Measurements from ENCODE around the gene CABCOCO1.
"Not testable (repeated sequence)": the region's sequence is repeated elsewhere in the genome, so short reads cannot be mapped to it uniquely, and the experiment has no call there.

The CABCOCO1 gene

DNA sequence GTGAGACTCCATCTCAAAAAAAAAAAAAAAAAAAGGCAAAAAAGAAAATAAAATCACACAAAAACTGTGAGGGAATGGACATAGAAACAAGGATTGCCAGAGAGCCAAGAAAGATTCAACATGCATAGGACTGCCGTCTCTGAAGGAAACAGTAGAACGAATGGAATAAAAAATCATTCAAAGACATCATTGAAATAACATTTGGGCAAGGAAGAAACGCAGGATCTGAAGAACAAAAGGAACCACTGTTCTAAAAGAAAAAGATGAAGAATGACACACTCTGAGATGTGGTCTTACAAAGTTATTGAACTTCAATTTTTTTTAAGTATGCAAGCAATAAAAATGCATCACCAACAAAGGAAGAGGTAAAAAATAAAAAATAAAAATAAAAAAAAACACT, 57.2 kb downstream of the CABCOCO1 start:
- no peak overlapping the region for H3K9ac ChIP-seq (ENCODE audit: low read depth, low read length)
- H3K36me3 ChIP-seq (ENCODE audit: insufficient read depth, low read length): no peaks in the 10 kb centered on the region
- H3K9me3 ChIP-seq (replicated peaks; ENCODE audit: low read length): no peaks in the 10 kb centered on the region
- H3K27me3 ChIP-seq (ENCODE audit: control insufficient read depth, insufficient read depth, low read length): no peaks in the 10 kb centered on the region
- no peak overlapping the region for H3K4me2 ChIP-seq (ENCODE audit: low read length)
- no peaks in the 10 kb centered on the region for H3K4me1 ChIP-seq (ENCODE audit: control insufficient read depth, insufficient read depth, low read length)
- no peak overlapping the region for H3K4me3 ChIP-seq (ENCODE audit: low read length)

DNA sequence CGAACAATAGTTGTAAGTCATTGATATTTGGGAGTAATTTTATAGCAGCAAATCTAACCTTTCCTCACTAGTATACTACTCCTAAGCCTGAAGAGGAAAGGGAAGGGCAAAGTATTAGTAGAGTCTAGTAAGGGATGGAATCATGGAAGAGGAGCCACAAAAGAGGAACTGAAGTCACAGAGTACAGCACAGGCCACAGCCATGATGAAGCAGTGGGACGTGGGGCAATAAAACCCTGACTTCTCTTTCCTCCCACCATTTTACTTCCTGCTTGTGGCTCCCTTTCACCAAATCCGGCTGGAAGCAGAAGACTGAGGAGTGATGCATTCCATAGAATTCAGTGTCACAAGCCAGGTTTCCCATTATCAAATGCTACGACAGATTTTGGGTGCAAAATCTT, 58.7 kb downstream of the CABCOCO1 start:
- H3K4me1 ChIP-seq (ENCODE audit: control insufficient read depth, insufficient read depth, low read length): no peaks in the 10 kb centered on the region
- H3K4me2 ChIP-seq (ENCODE audit: low read length): no peak overlapping the region
- no peak overlapping the region for H3K4me3 ChIP-seq (ENCODE audit: low read length)
- no peak overlapping the region for H3K9ac ChIP-seq (ENCODE audit: low read depth, low read length)
- no peaks in the 10 kb centered on the region for H3K9me3 ChIP-seq (replicated peaks; ENCODE audit: low read length)
- no peaks in the 10 kb centered on the region for H3K27me3 ChIP-seq (ENCODE audit: control insufficient read depth, insufficient read depth, low read length)
- H3K36me3 ChIP-seq (ENCODE audit: insufficient read depth, low read length): no peaks in the 10 kb centered on the region

DNA sequence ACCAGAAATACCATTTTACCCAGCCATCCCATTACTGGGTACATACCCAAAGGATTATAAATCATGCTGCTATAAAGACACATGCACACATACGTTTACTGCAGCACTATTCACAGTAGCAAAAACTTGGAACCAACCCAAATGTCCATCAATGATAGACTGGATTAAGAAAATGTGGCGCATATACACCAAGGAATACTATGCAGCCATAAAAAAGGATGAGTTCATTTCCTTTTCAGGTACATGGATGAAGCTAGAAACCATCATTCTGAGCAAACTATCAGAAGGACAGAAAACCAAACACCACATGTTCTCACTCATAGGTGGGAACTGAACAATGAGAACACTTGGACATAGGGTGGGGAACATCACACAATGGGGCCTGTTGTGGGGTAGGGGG, 62.5 kb downstream of the CABCOCO1 start:
- not testable (repeated sequence) for H3K9me3 ChIP-seq (replicated peaks; ENCODE audit: low read length); H3K36me3 ChIP-seq (ENCODE audit: insufficient read depth, low read length); H3K27me3 ChIP-seq (ENCODE audit: control insufficient read depth, insufficient read depth, low read length); H3K4me1 ChIP-seq (ENCODE audit: control insufficient read depth, insufficient read depth, low read length); H3K4me2 ChIP-seq (ENCODE audit: low read length); H3K4me3 ChIP-seq (ENCODE audit: low read length); H3K9ac ChIP-seq (ENCODE audit: low read depth, low read length)

DNA sequence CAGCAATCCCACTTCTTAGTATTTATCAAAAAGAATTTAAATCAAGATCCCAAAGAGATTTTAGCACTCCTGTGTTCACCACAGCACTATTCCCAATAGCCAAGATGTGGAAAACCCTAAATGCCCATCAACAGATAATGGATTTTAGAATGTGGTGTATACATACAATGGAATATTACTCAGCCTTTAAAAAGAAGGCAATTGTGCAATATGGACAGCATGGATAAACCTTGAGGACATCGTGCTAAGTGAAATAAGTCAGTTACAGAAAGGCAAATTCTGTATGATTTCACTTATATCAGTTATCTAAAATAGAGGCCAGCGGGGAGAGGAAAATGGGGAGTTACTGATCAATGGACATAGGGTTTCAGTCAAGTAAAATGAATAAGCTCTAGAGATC, 66.9 kb downstream of the CABCOCO1 start:
- H3K4me1 ChIP-seq (ENCODE audit: control insufficient read depth, insufficient read depth, low read length): no peaks in the 10 kb centered on the region
- no peak overlapping the region for H3K4me3 ChIP-seq (ENCODE audit: low read length)

DNA sequence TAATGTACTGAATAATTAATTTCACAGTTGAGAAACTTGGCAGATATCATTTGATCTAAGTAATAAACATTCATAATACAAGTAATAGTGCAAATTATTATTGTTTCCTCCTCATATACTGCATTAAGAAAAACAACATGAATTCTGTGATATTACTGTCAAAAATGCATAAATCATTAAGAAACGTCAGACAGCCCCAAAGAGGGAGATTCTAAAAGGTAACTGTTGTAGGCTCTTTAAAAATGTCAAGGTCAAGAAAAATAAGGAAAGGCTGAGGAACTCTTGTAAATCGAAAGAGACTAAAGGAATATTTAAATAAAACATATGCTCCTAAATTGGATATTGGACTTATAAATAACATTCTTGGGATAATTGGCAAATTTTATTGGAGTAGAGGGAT, 67.9 kb downstream of the CABCOCO1 start:
- Histone ChIP-seq H3K4me2 (ENCODE audit: low read length) (no peak overlapping the region), H3K9ac (ENCODE audit: low read depth, low read length) (no peak overlapping the region), H3K27me3 (ENCODE audit: control insufficient read depth, insufficient read depth, low read length) (no peaks in the 10 kb centered on the region), H3K4me3 (ENCODE audit: low read length) (no peak overlapping the region), H3K36me3 (ENCODE audit: insufficient read depth, low read length) (no peaks in the 10 kb centered on the region), H3K9me3 (replicated peaks; ENCODE audit: low read length) (no peaks in the 10 kb centered on the region), H3K4me1 (ENCODE audit: control insufficient read depth, insufficient read depth, low read length) (no peaks in the 10 kb centered on the region)

More for the DNA sequence above, 66.9 kb downstream of the CABCOCO1 start:
- Histone ChIP-seq H3K36me3 (ENCODE audit: insufficient read depth, low read length) (no peaks in the 10 kb centered on the region), H3K27me3 (ENCODE audit: control insufficient read depth, insufficient read depth, low read length) (no peaks in the 10 kb centered on the region), H3K9me3 (replicated peaks; ENCODE audit: low read length) (no peaks in the 10 kb centered on the region), H3K4me2 (ENCODE audit: low read length) (no peak overlapping the region), H3K9ac (ENCODE audit: low read depth, low read length) (no peak overlapping the region)

DNA sequence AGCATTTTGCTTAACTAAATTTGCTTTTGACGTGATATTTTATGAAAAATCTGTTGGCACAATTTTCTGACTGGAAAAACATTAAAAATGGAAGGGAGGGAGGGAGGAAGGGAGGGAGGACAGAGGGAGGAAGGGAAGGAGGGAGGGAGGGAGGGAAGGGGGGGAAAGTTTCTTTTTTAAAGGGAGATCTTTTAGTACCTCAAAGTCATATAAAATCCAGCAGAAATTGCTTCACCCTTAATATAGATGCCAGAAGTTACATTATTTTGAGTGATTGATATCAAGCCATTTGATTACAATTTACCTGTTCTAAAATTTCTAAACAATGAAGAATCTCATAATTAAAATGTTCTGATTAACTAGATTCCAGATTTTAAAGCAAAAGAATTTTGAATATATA, 68.9 kb downstream of the CABCOCO1 start:
- no peaks in the 10 kb centered on the region for H3K36me3 ChIP-seq (ENCODE audit: insufficient read depth, low read length)
- no peaks in the 10 kb centered on the region for H3K27me3 ChIP-seq (ENCODE audit: control insufficient read depth, insufficient read depth, low read length)
- no peaks in the 10 kb centered on the region for H3K9me3 ChIP-seq (replicated peaks; ENCODE audit: low read length)
- H3K9ac ChIP-seq (ENCODE audit: low read depth, low read length): no peak overlapping the region
- no peak overlapping the region for H3K4me3 ChIP-seq (ENCODE audit: low read length)
- no peaks in the 10 kb centered on the region for H3K4me1 ChIP-seq (ENCODE audit: control insufficient read depth, insufficient read depth, low read length)
- no peak overlapping the region for H3K4me2 ChIP-seq (ENCODE audit: low read length)

DNA sequence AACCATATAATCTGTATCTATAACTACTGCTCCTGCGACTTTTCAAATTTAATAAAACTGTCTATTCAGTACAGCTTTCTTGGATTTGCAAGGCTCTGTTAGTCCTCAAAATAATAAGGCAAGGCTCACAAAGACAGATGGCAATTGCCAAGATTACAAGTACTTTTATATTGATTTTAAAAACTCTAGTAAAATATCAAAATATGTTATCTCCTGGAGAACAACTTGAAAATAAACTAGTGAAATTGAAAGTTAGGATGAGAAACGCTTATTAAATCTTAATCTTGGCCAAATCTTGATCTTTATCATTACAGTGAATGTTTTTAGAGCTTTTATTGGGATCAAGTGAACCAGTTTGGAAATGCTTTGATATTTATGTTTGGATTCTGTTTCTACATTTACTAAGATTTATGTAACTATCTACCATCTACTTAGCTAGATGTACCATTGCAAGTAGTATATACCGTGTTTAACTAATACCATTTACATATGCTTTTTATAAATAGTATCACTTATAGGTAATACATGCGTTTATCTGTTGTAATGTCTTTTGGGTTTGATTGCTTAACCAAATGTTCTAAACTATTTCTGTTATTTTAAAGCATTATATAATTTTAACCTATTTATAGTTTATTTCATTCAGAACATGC, 70.0 kb downstream of the CABCOCO1 start:
- Histone ChIP-seq H3K27me3 (ENCODE audit: control insufficient read depth, insufficient read depth, low read length) (no peaks in the 10 kb centered on the region), H3K4me1 (ENCODE audit: control insufficient read depth, insufficient read depth, low read length) (no peaks in the 10 kb centered on the region), H3K4me2 (ENCODE audit: low read length) (no peak overlapping the region), H3K9ac (ENCODE audit: low read depth, low read length) (no peak overlapping the region), H3K9me3 (replicated peaks; ENCODE audit: low read length) (no peaks in the 10 kb centered on the region), H3K4me3 (ENCODE audit: low read length) (no peak overlapping the region), H3K36me3 (ENCODE audit: insufficient read depth, low read length) (no peaks in the 10 kb centered on the region)

DNA sequence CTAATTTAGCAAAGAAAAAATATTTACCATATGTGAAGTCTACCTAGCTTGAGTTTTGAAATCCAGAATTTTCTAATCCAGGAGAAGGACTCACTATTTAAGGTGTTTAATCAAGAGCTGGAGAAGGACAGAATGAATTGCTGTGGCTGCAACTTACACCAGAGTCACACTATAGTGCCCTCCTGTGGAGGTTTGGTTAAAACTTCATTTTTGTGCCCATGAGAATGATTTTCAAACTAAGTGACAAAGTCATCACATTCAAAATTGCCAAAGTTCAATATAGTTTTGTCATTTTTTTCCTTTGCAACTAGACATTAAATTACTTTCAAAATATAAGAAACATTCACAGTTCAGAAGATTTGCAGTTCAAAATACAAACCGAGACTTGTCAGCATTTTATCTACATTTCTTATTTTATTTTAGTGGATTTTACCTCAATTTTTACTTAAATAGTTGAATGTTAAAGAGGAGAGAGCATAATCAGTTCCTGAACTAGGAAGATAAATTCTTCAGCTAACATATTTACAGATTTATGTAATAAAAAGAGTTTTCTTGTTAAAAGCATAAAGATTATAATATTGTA, 70.7 kb downstream of the CABCOCO1 start:
- no peak overlapping the region for H3K9ac ChIP-seq (ENCODE audit: low read depth, low read length)
- no peaks in the 10 kb centered on the region for H3K27me3 ChIP-seq (ENCODE audit: control insufficient read depth, insufficient read depth, low read length)
- H3K4me3 ChIP-seq (ENCODE audit: low read length): no peak overlapping the region
- H3K9me3 ChIP-seq (replicated peaks; ENCODE audit: low read length): no peaks in the 10 kb centered on the region
- H3K4me2 ChIP-seq (ENCODE audit: low read length): no peak overlapping the region
- no peaks in the 10 kb centered on the region for H3K4me1 ChIP-seq (ENCODE audit: control insufficient read depth, insufficient read depth, low read length)
- H3K36me3 ChIP-seq (ENCODE audit: insufficient read depth, low read length): no peaks in the 10 kb centered on the region

DNA sequence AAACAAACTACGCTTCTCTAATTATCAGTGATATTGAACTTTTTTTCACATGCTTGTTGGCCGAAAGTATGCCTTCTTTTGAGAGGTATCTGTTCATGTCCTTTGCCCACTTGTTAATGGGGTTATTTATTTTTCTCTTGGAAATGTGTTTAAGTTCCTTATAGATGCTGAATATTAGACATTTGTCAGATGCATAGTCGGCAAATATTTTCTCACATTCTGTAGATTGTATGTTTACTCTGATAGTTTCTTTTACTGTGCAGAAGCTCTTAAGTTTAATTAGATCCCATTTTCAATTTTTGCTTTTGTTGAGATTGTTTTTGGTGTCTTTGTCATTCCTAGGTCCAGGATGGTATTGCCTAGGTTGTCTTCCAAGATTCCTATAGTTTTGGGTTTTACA, 73.2 kb downstream of the CABCOCO1 start:
- H3K27me3 ChIP-seq (ENCODE audit: control insufficient read depth, insufficient read depth, low read length): no peaks in the 10 kb centered on the region
- H3K4me3 ChIP-seq (ENCODE audit: low read length): no peak overlapping the region
- no peaks in the 10 kb centered on the region for H3K36me3 ChIP-seq (ENCODE audit: insufficient read depth, low read length)
- no peak overlapping the region for H3K4me2 ChIP-seq (ENCODE audit: low read length)
- no peak overlapping the region for H3K9ac ChIP-seq (ENCODE audit: low read depth, low read length)
- no peaks in the 10 kb centered on the region for H3K9me3 ChIP-seq (replicated peaks; ENCODE audit: low read length)
- no peaks in the 10 kb centered on the region for H3K4me1 ChIP-seq (ENCODE audit: control insufficient read depth, insufficient read depth, low read length)

DNA sequence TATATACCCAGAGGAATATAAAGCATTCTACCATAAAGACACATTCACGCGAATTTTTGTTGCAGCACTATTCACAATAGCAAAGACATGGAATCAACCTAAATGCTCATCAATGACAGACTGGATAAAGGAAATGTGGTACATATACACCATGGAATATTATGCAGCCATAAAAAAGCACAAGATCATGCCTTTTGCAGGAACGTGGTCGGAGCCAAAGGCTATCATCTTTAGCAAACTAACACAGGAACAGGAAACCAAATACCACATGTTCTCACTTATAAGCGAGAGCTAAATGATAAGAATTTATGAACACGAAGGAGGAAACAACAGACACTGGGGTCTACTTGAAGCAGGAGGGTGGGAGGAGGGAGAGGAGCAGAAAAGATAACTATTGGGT, 74.7 kb downstream of the CABCOCO1 start:
- H3K36me3 ChIP-seq (ENCODE audit: insufficient read depth, low read length); H3K4me2 ChIP-seq (ENCODE audit: low read length); H3K4me3 ChIP-seq (ENCODE audit: low read length); H3K9me3 ChIP-seq (replicated peaks; ENCODE audit: low read length); H3K27me3 ChIP-seq (ENCODE audit: control insufficient read depth, insufficient read depth, low read length); H3K4me1 ChIP-seq (ENCODE audit: control insufficient read depth, insufficient read depth, low read length); H3K9ac ChIP-seq (ENCODE audit: low read depth, low read length): not testable (repeated sequence)

DNA sequence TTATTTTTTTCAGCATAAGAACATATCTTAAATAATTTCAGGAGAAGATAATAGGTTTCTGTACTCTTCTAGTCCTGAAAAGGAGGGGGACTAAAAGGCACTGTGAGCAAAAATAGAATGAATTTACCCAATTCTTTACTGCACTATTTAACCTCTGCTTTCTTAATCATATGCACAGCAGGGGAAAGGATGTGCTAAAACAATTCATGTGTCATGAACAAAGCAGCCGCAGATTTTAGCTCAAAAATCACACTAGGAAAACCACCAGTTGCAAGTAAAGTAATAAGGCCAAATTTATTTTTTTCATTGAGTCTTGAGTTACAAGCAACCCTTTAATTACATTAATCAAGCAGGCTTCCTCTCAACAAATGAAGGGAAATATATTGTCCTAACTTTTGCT, 80.1 kb downstream of the CABCOCO1 start:
- Histone ChIP-seq H3K9ac (ENCODE audit: low read depth, low read length) (no peak overlapping the region), H3K4me1 (ENCODE audit: control insufficient read depth, insufficient read depth, low read length) (peaks cover 6% of the 10 kb centered on the region), H3K27me3 (ENCODE audit: control insufficient read depth, insufficient read depth, low read length) (no peaks in the 10 kb centered on the region), H3K9me3 (replicated peaks; ENCODE audit: low read length) (no peaks in the 10 kb centered on the region), H3K36me3 (ENCODE audit: insufficient read depth, low read length) (no peaks in the 10 kb centered on the region), H3K4me3 (ENCODE audit: low read length) (no peak overlapping the region), H3K4me2 (ENCODE audit: low read length) (no peak overlapping the region)

DNA sequence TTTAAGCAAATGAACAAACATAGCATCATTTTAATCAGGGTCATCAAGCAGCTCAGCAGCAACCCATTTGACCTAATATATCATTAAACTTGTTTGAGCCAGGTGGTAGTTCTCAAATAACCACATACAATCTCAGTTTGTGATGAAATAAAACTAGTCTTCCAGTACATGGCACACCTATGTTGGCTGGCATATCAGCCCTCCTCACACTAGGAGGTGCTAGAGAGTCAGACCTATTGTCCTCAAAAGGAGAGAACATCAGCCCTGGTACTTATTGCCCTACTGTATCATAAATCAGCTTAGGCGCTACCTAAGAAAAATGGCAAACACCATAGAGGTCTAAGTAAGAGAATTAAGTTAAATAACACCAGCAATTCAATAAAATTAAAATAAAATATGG, 81.7 kb downstream of the CABCOCO1 start:
- H3K4me2 ChIP-seq (ENCODE audit: low read length): no peak overlapping the region
- H3K4me1 ChIP-seq (ENCODE audit: control insufficient read depth, insufficient read depth, low read length): peaks cover 13% of the 10 kb centered on the region
- H3K27me3 ChIP-seq (ENCODE audit: control insufficient read depth, insufficient read depth, low read length): no peaks in the 10 kb centered on the region
- no peak overlapping the region for H3K9ac ChIP-seq (ENCODE audit: low read depth, low read length)
- no peaks in the 10 kb centered on the region for H3K36me3 ChIP-seq (ENCODE audit: insufficient read depth, low read length)
- H3K9me3 ChIP-seq (replicated peaks; ENCODE audit: low read length): no peaks in the 10 kb centered on the region
- no peak overlapping the region for H3K4me3 ChIP-seq (ENCODE audit: low read length)

Measured in skeletal muscle satellite cell (primary cell).